Pulmonary artery endothelial cell (primary cell): ENCODE results near the gene DNER. TPM values are rescaled to one million over a fixed set of nuclear protein-coding genes. Genes with fewer than 3 reads are reported as not detected.
"Not testable (repeated sequence)": the region's sequence is repeated elsewhere in the genome, so short reads cannot be mapped to it uniquely, and the experiment has no call there.

Source experiments
- DNase-seq: peaks from one replicate; pipeline ENCODE4 v3.0.0-alpha.2; 2011; ENCODE audit warnings: low read depth, low spot score
- total RNA-seq: library from RNA; depleted of rRNA; stranded (reverse); fragments of >200 nt; gene quantifications from 2 replicates; pipeline ENCODE4 v1.2.3, GENCODE V29; 2014

The DNER gene
- total RNA-seq, 1 donor from 2014 or later = 0.07 TPM

GRCh38 chr2:229571243-229571642, 143.1 kb downstream of the DNER start:
- DNase-seq = no peak

- DNase-seq = no peak
Measured at GRCh38 chr2:229566370-229566769, 148.0 kb downstream of the DNER start.

DNA sequence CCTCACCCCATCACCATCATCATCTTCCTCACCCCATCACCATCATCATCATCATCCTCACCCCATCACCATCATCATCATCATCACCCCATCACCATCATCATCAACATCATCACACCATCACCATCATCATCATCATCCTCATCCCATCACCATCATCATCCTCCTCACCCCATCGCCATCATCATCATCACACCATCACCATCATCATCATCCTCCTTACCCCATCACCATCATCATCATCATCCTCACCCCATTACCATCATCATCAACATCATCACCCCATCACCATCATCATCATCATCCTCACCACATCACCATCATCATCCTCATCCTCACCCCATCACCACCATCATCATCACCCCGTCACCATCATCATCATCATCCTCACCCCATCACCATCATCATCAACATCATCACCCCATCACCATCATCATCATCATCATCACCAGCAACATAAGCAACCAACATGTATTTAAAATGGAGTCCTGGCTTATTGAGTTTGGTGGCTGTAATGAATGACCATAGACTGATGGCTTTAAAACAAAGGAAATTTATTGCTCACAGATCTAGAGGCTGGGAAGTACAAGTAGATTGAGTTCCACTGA, 150.0 kb downstream of the DNER start:
- DNase-seq = no peak

- no peak for DNase-seq
Measured at GRCh38 chr2:229563388-229563787, 151.0 kb downstream of the DNER start.

DNA sequence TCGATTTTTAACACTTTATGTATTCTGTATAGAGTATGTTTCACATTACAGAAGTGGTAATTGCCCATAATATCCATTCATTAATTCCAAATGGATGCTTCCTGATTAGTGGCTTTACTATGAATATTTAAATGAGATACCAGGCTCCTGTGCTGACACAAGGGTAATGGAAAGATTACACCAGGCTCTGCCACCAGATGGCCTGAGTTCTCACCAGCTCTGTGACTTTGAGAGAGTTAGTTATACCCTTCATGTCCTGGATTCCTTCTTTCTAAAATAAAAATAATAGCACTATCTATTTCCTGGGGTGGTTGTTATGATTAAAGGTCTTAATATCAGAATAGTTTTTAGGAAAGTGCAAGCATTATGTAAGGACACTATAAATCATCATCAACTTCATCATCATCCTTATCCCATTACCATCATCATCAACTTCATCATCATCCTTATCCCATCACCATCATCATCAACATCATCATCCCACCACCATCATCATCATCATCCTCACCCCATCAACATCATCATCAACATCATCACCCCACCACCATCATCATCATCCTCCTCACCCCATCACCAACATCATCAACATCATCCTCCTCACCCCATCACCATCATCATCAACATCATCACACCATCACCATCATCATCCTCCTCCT, 151.8 kb downstream of the DNER start:
- no peak for DNase-seq

DNA sequence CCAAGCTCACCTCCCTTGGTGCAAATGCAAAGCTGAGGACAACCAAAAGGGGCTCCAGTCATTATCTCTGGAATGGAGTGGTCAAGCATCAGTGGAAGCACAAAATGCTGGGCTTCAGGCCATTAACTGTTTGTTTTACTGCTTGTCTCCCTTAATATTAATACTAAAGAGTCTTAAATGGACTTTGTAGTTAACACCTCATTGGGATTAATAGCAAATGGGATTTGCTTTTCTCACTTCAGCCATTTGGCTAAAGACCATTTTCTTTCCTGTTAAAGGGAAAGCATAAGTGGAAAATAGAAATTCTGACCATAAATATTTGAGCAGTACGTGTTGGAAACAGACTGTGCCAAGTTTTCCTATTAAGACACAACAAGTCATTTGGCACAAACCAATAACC, 154.4 kb downstream of the DNER start:
- DNase-seq = no peak

- no peak for DNase-seq
Measured at GRCh38 chr2:229553091-229553490, 161.3 kb downstream of the DNER start.

- no peak for DNase-seq
Measured at GRCh38 chr2:229543176-229543873, 171.0 kb downstream of the DNER start.

DNA sequence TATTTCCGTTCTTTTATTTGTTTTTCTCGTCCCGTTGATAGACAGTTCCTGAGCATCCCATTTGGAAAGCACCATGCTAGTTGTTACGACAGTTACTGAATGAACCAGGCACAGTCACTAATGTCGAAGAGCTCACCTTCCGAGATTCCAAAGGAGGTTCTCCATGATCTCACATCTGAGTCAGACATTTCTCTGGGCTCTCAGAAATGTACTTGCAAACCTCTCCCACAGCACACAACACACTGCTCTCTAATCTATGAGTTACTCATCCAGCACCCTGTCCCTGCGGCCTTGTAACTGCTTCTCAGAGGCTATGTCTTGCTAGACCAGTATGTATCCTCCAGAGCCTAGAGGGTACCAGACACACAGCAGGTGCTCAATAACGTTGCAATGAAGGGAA, 174.7 kb downstream of the DNER start:
- no peak for DNase-seq

- DNase-seq = no peak
Measured at GRCh38 chr2:229531594-229531993, 182.8 kb downstream of the DNER start.

- no peak for DNase-seq
Measured at GRCh38 chr2:229530434-229530833, 183.9 kb downstream of the DNER start.

- no peak for DNase-seq
Measured at GRCh38 chr2:229528846-229529245, 185.5 kb downstream of the DNER start.

DNA sequence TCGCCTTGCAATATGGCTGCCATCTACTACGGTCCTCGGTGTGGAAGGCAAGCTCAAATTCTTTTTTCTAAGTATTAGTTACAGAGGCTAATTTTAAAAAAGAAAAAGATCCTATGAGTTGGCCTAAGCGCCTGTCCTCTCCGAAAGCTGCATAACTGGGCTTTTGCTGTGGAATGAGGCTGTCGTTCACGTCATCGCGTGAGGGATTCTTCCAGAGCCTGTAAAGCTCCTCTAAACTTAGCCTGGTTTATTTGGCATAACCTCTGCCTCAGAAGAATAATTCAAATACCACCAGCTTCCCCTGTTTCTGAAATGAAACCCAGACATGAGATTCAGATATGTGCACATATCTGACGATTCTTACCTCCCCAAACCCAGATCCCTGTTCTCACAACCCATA, 187.4 kb downstream of the DNER start:
- DNase-seq = no peak

DNA sequence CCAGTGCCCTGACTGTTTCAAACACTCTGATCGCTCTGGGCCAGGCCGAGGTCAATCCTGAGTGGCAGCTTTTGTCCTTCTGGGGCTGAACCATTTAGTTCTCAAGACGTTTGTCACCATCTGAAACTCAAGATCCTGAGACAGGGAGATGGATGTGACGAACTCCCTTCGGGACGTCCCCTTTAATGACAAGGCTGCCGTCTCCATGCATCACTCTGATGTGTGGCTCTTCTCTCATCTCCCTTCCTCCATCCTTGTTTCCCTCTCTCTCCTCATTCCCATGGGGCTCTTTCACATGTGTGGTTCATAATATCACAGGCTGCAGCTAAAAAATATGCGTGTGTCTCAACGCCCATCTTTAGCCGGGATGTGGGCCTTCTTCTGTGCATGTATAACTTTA, 189.6 kb downstream of the DNER start:
- no peak for DNase-seq

DNA sequence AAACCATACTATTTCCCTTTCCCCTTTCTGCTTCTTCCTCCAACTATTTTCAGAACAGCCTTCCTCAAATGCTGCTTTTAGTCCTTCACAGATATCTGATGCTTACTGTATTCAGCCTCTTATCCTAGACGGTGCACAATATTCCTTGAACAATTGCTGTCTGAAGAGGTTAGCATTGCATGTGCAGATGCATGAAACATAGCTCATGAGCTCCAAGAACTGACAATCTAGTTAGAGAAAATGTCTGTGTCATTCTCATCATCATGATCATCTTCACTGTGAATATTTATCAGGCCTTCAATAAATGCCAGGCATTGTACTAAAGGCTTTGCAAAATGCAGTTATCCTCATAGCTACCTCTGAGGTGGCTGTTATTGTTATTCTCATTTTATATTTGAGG, 190.7 kb downstream of the DNER start:
- no peak for DNase-seq

- DNase-seq = no peak
Measured at GRCh38 chr2:229521576-229521975, 192.8 kb downstream of the DNER start.

- no peak for DNase-seq
Measured at GRCh38 chr2:229520691-229521096, 193.7 kb downstream of the DNER start.

- no peak for DNase-seq
Measured at GRCh38 chr2:229519655-229520430, 194.5 kb downstream of the DNER start.

DNA sequence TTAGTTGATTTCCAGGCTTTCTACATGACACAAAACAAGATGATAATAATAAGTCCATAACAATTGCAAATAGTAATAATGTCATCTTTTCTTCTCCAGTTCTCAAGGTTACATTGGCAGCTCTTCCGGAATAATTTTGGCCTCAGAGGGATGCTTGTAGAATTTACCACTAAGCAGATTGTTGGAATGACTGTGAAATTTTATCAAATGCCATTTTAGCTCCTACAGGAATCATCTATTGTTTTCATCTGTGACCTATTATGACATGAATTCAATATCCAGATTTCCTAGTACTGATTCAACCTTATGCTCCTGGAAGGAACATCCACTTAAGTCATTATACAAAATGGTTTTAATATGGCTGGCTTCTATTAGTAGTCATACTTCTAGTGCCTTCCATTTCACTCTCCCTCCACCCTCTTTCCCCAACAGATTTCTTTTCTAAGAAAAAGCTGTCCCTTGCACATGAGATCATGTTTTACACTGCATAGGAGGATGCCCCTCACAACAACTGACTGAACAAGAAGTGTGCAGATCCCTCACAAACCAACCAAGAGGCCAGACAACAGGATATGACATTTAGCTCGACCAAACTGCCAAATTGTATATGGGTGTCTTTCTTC, 200.0 kb downstream of the DNER start:
- no peak for DNase-seq

GRCh38 chr2:229511524-229511923, 202.8 kb downstream of the DNER start:
- no peak for DNase-seq

- not testable (repeated sequence) for DNase-seq
Measured at GRCh38 chr2:229506699-229507098, 207.7 kb downstream of the DNER start.
